Lower leg skin (tissue), 4 donors: ENCODE measurements around the gene PNN. TPM values are rescaled to one million over a fixed set of nuclear protein-coding genes. Genes with fewer than 3 reads are reported as not detected.
"Not testable (repeated sequence)": the region's sequence is repeated elsewhere in the genome, so short reads cannot be mapped to it uniquely, and the experiment has no call there.

Experiments used
- DNase-seq, 2 donors: peaks; one replicate each; pipeline ENCODE4 v3.0.0-alpha.2; 2019; ENCODE audit warnings: low spot score in 2 of 2
- H3K4me3 ChIP-seq: fragments of 200-600 bp; sonication (generic); 2 replicates; pipeline ENCODE4 v1.5.1; 2017; ENCODE audit warnings: mild to moderate bottlenecking, low read depth; ENCODE audit not compliant: poor library complexity, severe bottlenecking
- CTCF ChIP-seq, 3 donors: fragments of 450-650 bp; IDR thresholded peaks; one replicate each; pipeline ENCODE4 v1.5.1; 2016; ENCODE audit warnings: antibody characterized with exemption in 3 of 3, mild to moderate bottlenecking in 3 of 3, moderate library complexity in 2 of 3
- POLR2A ChIP-seq, 2 donors: fragments of 450-650 bp; IDR thresholded peaks; one replicate each; pipeline ENCODE4 v1.6.1; 2016 to 2017; ENCODE audit warnings: antibody characterized with exemption in 2 of 2, mild to moderate bottlenecking in 1 of 2, moderate library complexity in 1 of 2
- whole genome bisulfite sequencing, 2 donors: methylation state at CpG; one replicate each; pipeline ENCODE4 v1.1.5; 2018; 5-methylcytosine and 5-hydroxymethylcytosine counted together
- intact Hi-C: fragments of 100-400 bp; cut with DNase I; formaldehyde crosslinking; loops from one replicate; pipeline ENCODE4 v1.15.0; 2023; ENCODE audit warnings: low total_unique reads
- total RNA-seq, 4 donors: library from RNA; depleted of rRNA; stranded (reverse); fragments of >200 nt; gene quantifications; one replicate each; pipeline ENCODE4 v1.1.0, GENCODE V29; 2016

PNN gene
- total RNA-seq, 4 donors from 2014 or later, result 15.3 to 31.3 (median 25.8) TPM

GRCh38 chr14:39219075-39219499 lies 44.0 kb downstream of the PNN start:
- H3K4me3 ChIP-seq, result no peak overlapping the region
- intact Hi-C loops, result no loop called here
- DNase-seq, result no peak
- TF ChIP-seq CTCF (IDR thresholded peaks at IDR 0.05) (no peak), POLR2A (IDR thresholded peaks at IDR 0.05) (no peak)
- 62 to 69% methylated on average over 3 of the region's 3 CpGs for WGBS, 2 donors

- 93 to 100% methylated on average over 1 of the region's 1 CpG for WGBS, 2 donors
- DNase-seq, intact Hi-C loops, H3K4me3 ChIP-seq: not testable (repeated sequence)
These were observed 45.4 kb downstream of the PNN start for GRCh38 chr14:39220473-39220872.

DNA sequence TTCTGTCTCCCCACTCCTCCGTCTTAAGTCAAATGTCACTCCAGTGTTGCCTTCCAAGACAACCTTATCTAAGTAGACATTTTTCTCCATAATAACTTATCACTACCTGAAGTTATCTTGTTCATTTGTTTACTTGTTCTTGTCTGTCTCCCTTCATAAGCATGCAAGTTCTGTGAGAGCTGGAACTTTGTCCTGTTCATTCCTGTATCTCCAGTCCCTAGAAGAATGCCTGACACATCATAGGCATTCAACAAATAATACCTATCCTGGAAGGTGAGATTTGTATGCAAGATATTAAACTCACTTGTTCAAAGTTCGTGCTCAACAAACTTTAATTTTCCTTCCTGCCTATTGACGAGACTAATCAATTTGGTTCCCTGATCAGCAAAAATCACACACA lies 53.0 kb downstream of the PNN start:
- no peak for DNase-seq
- H3K4me3 ChIP-seq, result no peak overlapping the region
- no peak for TF ChIP-seq POLR2A (IDR thresholded peaks at IDR 0.05)
- no peak for TF ChIP-seq CTCF (IDR thresholded peaks at IDR 0.05)
- 91 to 95% methylated on average over 3 of the region's 3 CpGs for WGBS, 2 donors
- intact Hi-C loops, result no loop called here

GRCh38 chr14:39228509-39229221 lies 53.6 kb downstream of the PNN start:
- 81 to 90% methylated on average over 11 of the region's 11 CpGs for WGBS, 2 donors
- no peak overlapping the region for H3K4me3 ChIP-seq
- intact Hi-C loops, result no loop called here
- DNase-seq, result no peak
- TF ChIP-seq CTCF (IDR thresholded peaks at IDR 0.05) (no peak), POLR2A (IDR thresholded peaks at IDR 0.05) (no peak)

DNA sequence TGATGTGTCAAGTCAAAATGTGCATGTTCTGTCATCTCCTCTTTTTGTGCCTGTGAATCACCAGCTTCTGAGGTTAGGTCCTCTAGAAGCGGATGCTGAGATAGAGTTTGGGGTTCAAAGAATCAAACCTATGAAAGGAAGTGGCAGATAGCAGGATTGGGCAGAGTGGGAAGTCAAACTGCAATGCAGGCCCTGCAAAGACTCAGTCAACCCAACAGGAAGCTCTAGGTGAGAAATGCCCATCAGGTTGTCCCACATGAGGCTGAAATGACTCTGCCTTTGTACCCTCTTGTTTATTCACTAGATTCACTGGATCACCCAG lies 54.1 kb downstream of the PNN start:
- TF ChIP-seq CTCF (IDR thresholded peaks at IDR 0.05), result no peak
- TF ChIP-seq POLR2A (IDR thresholded peaks at IDR 0.05), result no peak
- H3K4me3 ChIP-seq, result no peak overlapping the region
- DNase-seq, result no peak
- 85% methylated on average over 1 of the region's 1 CpG for WGBS, 2 donors
- intact Hi-C loops, result no loop called here

DNA sequence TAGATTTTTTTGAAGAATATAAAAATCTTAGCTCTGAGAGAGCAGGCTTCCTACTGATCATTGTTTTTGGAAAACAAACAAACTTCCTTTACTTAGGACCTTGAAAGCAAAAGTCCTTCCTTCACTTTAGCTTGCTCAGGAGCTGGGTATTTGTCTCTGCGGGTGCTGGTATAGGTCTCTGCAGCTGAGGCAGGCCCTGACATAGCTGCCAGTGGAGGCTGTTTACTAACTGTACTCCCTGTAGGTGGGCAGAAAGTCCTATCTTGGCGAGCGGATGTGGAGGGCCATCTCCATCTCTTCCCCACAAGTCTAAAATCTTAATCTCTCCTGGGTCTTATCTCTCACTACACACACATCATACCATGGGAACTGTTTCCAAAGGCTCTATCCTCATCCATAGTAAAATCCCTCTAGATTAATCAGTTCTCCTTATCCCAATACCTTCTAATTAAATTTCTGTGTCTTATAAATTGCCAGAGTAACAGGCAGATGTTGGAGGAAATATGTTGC lies 54.6 kb downstream of the PNN start:
- intact Hi-C loops, result no loop called here
- H3K4me3 ChIP-seq, result no peak overlapping the region
- DNase-seq, result no peak
- no peak for TF ChIP-seq CTCF (IDR thresholded peaks at IDR 0.05)
- no peak for TF ChIP-seq POLR2A (IDR thresholded peaks at IDR 0.05)
- WGBS, 2 donors, result 87 to 93% methylated on average over 3 of the region's 3 CpGs
